Measurements from ENCODE around the gene NABP2. TPM values are rescaled to one million over a fixed set of nuclear protein-coding genes. Genes with fewer than 3 reads are reported as not detected.

NABP2 gene
- total and polyA plus RNA-seq, 2 experiments from 2014 or later: 29.9 to 40.1 TPM

DNA sequence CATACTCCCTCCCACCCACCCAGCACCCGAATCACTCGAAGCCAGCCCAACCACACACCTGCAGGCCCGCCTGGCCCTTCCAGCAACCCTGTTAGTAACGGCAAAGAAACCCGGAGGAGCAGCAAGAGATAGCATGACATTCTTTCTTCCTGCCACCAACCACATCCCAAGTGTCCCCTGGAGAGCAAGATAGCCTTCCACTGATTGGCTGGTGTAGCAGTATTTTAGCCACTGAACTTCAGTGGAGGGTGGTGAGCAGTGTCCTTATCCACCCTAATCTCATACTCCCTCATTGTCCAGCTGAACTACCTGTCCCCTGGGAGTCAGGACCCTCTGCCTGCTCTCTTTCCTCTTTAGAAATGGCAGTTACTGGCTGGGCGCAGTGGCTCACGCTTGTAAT, 4.9 kb downstream of the NABP2 start:
- Histone ChIP-seq H4K20me1 (ENCODE audit: insufficient read depth) (no peaks in the 10 kb centered on the region), H3K9ac (no peak overlapping the region), H3K36me3 (ENCODE audit: low read depth) (no peaks in the 10 kb centered on the region), H3K9me3 (ENCODE audit: low read depth) (no peaks in the 10 kb centered on the region), H3K4me3 (no peak overlapping the region), H2AFZ (no peak overlapping the region), H3K4me2 (ENCODE audit: unreplicated experiment) (no peak overlapping the region), H3K27me3 (replicated peaks; ENCODE audit: insufficient read depth) (no peaks in the 10 kb centered on the region), H3K27ac (no peak overlapping the region), H3K79me2 (ENCODE audit: insufficient read depth) (no peaks in the 10 kb centered on the region), H3K9me2 (ENCODE audit: insufficient read depth) (no peaks in the 10 kb centered on the region), H3F3A (ENCODE audit: insufficient read depth) (peaks cover 5% of the 10 kb centered on the region; the same call in 1 of the 2 replicates), H3K4me1 (ENCODE audit: insufficient read depth) (no peaks in the 10 kb centered on the region)
- in situ Hi-C loops (cut with MboI): no loop called here
- no peak for DNase-seq
- WGBS, 2 experiments (ENCODE audit: low coverage in 1 of 2, low lambda C conversion rate in 2 of 2, missing lambda C conversion rate in 2 of 2): 86 to 90% methylated on average over 7 of the region's 7 CpGs
- TF ChIP-seq EZH2 (IDR thresholded peaks at IDR 0.05; ENCODE audit: insufficient read depth, poor library complexity, severe bottlenecking): no peak
- no peak for TF ChIP-seq EZH2phosphoT487 (IDR thresholded peaks at IDR 0.05; ENCODE audit: insufficient read depth, low read depth)

DNA sequence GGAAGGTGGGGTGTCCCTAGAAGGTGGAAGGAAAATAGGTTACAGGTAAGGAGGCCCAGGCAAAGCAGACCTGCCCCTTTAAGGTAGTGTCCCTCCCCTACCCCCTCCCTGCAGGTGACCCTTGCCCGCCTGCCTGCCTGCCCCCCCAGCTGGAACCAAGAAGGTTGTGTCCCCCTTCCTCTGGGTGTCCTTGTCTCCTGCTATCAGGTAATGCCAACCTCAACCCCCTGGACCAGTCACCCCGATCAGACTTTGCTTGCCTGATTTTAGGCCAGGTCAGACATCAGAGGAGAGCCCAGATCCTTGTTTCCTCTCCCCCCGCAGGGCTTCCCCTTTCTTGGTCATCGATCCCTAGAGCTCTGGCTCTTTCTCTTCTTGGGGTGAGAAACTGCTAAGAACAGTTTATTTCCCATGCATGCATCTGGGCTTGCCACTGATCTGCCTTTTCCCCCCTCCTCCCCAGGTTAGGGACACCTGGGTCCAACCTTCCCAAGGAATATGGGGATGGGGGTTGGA, 5.8 kb downstream of the NABP2 start, which contains the start of gene SLC39A5:
SLC39A5 (plus strand) TSS at position 136 of the 516 bp plus-strand sequence. CDS start 1,224 bp downstream, outside the sequence.
- Histone ChIP-seq H3F3A (ENCODE audit: insufficient read depth) (peaks cover 5% of the 10 kb centered on the region; the same call in 1 of the 2 replicates), H4K20me1 (ENCODE audit: insufficient read depth) (no peaks in the 10 kb centered on the region), H3K9me3 (ENCODE audit: low read depth) (no peaks in the 10 kb centered on the region), H3K4me3 (no peak within 1 kb of the TSS), H3K9me2 (ENCODE audit: insufficient read depth) (no peaks in the 10 kb centered on the region), H3K27me3 (replicated peaks; ENCODE audit: insufficient read depth) (no peaks in the 10 kb centered on the region), H3K4me1 (ENCODE audit: insufficient read depth) (no peaks in the 10 kb centered on the region), H3K4me2 (ENCODE audit: unreplicated experiment) (no peak within 1 kb of the TSS), H2AFZ (no peak within 1 kb of the TSS), H3K27ac (no peak within 1 kb of the TSS), H3K79me2 (ENCODE audit: insufficient read depth) (no peaks in the 10 kb centered on the region), H3K9ac (no peak within 1 kb of the TSS), H3K36me3 (ENCODE audit: low read depth) (no peaks in the 10 kb centered on the region)
- 90 to 92% methylated on average over 4 of the region's 4 CpGs for WGBS, 2 experiments (ENCODE audit: low coverage in 1 of 2, low lambda C conversion rate in 2 of 2, missing lambda C conversion rate in 2 of 2)
- no peak for DNase-seq
- TF ChIP-seq EZH2phosphoT487 (IDR thresholded peaks at IDR 0.05; ENCODE audit: insufficient read depth, low read depth) (no peak), EZH2 (IDR thresholded peaks at IDR 0.05; ENCODE audit: insufficient read depth, poor library complexity, severe bottlenecking) (no peak)
- in situ Hi-C loops (cut with MboI): no loop called here

DNA sequence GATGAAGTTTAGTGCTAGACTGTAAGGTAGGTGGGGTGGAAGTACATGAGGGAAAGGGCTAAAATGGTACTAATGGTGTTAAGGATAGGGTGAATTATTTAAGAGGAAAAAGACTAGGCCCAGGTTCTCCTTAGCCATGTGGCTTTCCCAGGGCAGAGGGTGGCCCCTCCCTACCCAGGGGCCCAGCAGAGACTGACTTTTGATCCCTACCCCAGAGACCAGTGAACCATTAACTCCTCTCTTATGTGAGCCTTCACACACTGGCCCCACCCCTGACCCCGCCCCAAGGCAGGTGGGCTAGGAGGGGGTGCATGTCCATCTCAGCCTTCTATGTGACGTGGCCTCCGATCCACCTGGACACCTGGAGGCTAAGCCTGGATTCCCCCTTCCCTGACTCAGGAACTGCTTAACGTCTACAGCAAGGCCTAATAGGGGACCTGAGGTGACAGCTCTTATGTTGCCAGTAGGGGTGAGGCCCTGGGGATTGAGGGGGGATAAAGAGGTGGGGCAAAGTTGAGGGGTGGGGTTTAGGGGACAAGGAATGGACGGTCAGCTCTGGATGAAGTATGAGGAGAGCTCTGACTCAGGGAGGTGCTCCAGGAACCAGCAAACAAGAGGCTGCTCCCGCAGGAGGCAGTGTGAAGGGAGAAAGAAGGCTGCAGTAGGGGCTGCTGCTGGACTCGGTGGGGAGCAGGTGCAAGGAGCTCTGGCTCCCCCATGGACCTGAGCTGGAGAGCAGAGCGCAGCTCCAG, 6.5 kb downstream of the NABP2 start:
- no peaks in the 10 kb centered on the region for H3K9me3 ChIP-seq (ENCODE audit: low read depth)
- no peak overlapping the region for H3K4me2 ChIP-seq (ENCODE audit: unreplicated experiment)
- no peak for DNase-seq
- no peak overlapping the region for H3K9ac ChIP-seq
- H3K27me3 ChIP-seq (replicated peaks; ENCODE audit: insufficient read depth): no peaks in the 10 kb centered on the region
- no peak overlapping the region for H3K4me3 ChIP-seq
- no peaks in the 10 kb centered on the region for H4K20me1 ChIP-seq (ENCODE audit: insufficient read depth)
- no peak overlapping the region for H3K27ac ChIP-seq
- TF ChIP-seq EZH2 (IDR thresholded peaks at IDR 0.05; ENCODE audit: insufficient read depth, poor library complexity, severe bottlenecking): no peak
- no peaks in the 10 kb centered on the region for H3K79me2 ChIP-seq (ENCODE audit: insufficient read depth)
- no peaks in the 10 kb centered on the region for H3K4me1 ChIP-seq (ENCODE audit: insufficient read depth)
- H3K9me2 ChIP-seq (ENCODE audit: insufficient read depth): no peaks in the 10 kb centered on the region
- no peak overlapping the region for H2AFZ ChIP-seq
- in situ Hi-C loops (cut with MboI): no loop called here
- WGBS, 2 experiments (ENCODE audit: low coverage in 1 of 2, low lambda C conversion rate in 2 of 2, missing lambda C conversion rate in 2 of 2): 65% methylated on average over 7 to 8 of the region's 8 CpGs
- H3K36me3 ChIP-seq (ENCODE audit: low read depth): no peaks in the 10 kb centered on the region
- peaks cover 5% of the 10 kb centered on the region; the same call in 1 of the 2 replicates for H3F3A ChIP-seq (ENCODE audit: insufficient read depth)

DNA sequence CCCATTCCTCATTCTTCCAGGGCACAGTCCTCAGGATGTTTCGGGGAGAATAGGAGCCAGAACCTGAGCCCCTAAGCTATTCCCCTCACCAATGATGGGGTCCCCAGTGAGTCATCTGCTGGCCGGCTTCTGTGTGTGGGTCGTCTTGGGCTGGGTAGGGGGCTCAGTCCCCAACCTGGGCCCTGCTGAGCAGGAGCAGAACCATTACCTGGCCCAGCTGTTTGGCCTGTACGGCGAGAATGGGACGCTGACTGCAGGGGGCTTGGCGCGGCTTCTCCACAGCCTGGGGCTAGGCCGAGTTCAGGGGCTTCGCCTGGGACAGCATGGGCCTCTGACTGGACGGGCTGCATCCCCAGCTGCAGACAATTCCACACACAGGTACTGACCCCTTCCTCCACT, 7.0 kb downstream of the NABP2 start:
- no peak for DNase-seq
- H3K27me3 ChIP-seq (replicated peaks; ENCODE audit: insufficient read depth): no peaks in the 10 kb centered on the region
- H2AFZ ChIP-seq: no peak overlapping the region
- H3K27ac ChIP-seq: no peak overlapping the region
- no peaks in the 10 kb centered on the region for H3K79me2 ChIP-seq (ENCODE audit: insufficient read depth)
- WGBS, 2 experiments (ENCODE audit: low coverage in 1 of 2, low lambda C conversion rate in 2 of 2, missing lambda C conversion rate in 2 of 2): 85 to 88% methylated on average over 11 of the region's 11 CpGs
- no peaks in the 10 kb centered on the region for H3K9me2 ChIP-seq (ENCODE audit: insufficient read depth)
- peaks cover 5% of the 10 kb centered on the region; the same call in 1 of the 2 replicates for H3F3A ChIP-seq (ENCODE audit: insufficient read depth)
- no peak overlapping the region for H3K4me3 ChIP-seq
- no peaks in the 10 kb centered on the region for H3K36me3 ChIP-seq (ENCODE audit: low read depth)
- in situ Hi-C loops (cut with MboI): no loop called here
- no peak overlapping the region for H3K4me2 ChIP-seq (ENCODE audit: unreplicated experiment)
- H3K9ac ChIP-seq: no peak overlapping the region
- H3K4me1 ChIP-seq (ENCODE audit: insufficient read depth): no peaks in the 10 kb centered on the region
- no peaks in the 10 kb centered on the region for H4K20me1 ChIP-seq (ENCODE audit: insufficient read depth)
- H3K9me3 ChIP-seq (ENCODE audit: low read depth): no peaks in the 10 kb centered on the region
- TF ChIP-seq EZH2phosphoT487 (IDR thresholded peaks at IDR 0.05; ENCODE audit: insufficient read depth, low read depth): no peak
- TF ChIP-seq EZH2 (IDR thresholded peaks at IDR 0.05; ENCODE audit: insufficient read depth, poor library complexity, severe bottlenecking): no peak
